Measurements from ENCODE around the gene GNLY. TPM values are rescaled to one million over a fixed set of nuclear protein-coding genes. Genes with fewer than 3 reads are reported as not detected.
A peak's percentile ranks its signal among the peaks of the same experiment; 100 is the strongest.
"Not testable (repeated sequence)": the region's sequence is repeated elsewhere in the genome, so short reads cannot be mapped to it uniquely, and the experiment has no call there.

GNLY gene
- total RNA-seq, 4 donors from 2014 or later: 3.6 to 36.1 (median 12.0) TPM

- H3K4me3 ChIP-seq: no peak overlapping the region
- no peak for DNase-seq
- no peaks in the 10 kb centered on the region for H3K9me3 ChIP-seq
- in situ Hi-C loops (cut with MboI; ENCODE audit: low sequenced_read_pairs in 4 of 4) (no loop called here), intact Hi-C loops (cut with DNase I; ENCODE audit: low total_unique reads) (no loop called here)
- no peak for TF ChIP-seq POLR2A (IDR thresholded peaks at IDR 0.05)
- TF ChIP-seq, protein P1, sequence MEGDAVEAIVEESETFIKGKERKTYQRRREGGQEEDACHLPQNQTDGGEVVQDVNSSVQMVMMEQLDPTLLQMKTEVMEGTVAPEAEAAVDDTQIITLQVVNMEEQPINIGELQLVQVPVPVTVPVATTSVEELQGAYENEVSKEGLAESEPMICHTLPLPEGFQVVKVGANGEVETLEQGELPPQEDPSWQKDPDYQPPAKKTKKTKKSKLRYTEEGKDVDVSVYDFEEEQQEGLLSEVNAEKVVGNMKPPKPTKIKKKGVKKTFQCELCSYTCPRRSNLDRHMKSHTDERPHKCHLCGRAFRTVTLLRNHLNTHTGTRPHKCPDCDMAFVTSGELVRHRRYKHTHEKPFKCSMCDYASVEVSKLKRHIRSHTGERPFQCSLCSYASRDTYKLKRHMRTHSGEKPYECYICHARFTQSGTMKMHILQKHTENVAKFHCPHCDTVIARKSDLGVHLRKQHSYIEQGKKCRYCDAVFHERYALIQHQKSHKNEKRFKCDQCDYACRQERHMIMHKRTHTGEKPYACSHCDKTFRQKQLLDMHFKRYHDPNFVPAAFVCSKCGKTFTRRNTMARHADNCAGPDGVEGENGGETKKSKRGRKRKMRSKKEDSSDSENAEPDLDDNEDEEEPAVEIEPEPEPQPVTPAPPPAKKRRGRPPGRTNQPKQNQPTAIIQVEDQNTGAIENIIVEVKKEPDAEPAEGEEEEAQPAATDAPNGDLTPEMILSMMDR (IDR thresholded peaks at IDR 0.05 in 4 of 5, conservative IDR thresholded peaks at IDR 0.05 in 1 of 5): no peak
- H3K27ac ChIP-seq: no peak overlapping the region
- peaks cover 4 to 7% of the 10 kb centered on the region in 2 donors for H3K4me1 ChIP-seq
- peaks cover 0 to 4% of the 10 kb centered on the region in 2 donors for H3K36me3 ChIP-seq
- no peaks in the 10 kb centered on the region for H3K27me3 ChIP-seq
- no peak for ATAC-seq
Observed at GRCh38 chr2:85659324-85659981, 34.7 kb upstream of the GNLY start.

GRCh38 chr2:85660301-85660700 is 33.9 kb upstream of the GNLY start:
- H3K4me3 ChIP-seq; intact Hi-C loops (cut with DNase I; ENCODE audit: low total_unique reads); in situ Hi-C loops (cut with MboI; ENCODE audit: low sequenced_read_pairs in 4 of 4); DNase-seq; ATAC-seq; H3K36me3 ChIP-seq; H3K4me1 ChIP-seq; H3K27me3 ChIP-seq; H3K9me3 ChIP-seq: not testable (repeated sequence)
- peak overlapping the region in 3 of 4 donors; percentile 55 to 65 (median 63) for H3K27ac ChIP-seq

GRCh38 chr2:85660725-85661124 is 33.4 kb upstream of the GNLY start:
- in situ Hi-C loops (cut with MboI; ENCODE audit: low sequenced_read_pairs in 4 of 4) (no loop called here), intact Hi-C loops (cut with DNase I; ENCODE audit: low total_unique reads) (no loop called here)
- no peak for TF ChIP-seq POLR2A (IDR thresholded peaks at IDR 0.05)
- TF ChIP-seq, protein P1 (IDR thresholded peaks at IDR 0.05 in 4 of 5, conservative IDR thresholded peaks at IDR 0.05 in 1 of 5): no peak
- ATAC-seq (no peak), DNase-seq (no peak)
- Histone ChIP-seq H3K4me3 (no peak overlapping the region), H3K9me3 (no peaks in the 10 kb centered on the region), H3K4me1 (peaks cover 4 to 7% of the 10 kb centered on the region in 2 donors), H3K27ac (peak overlapping the region; percentile 29 to 65 (median 59)), H3K27me3 (no peaks in the 10 kb centered on the region), H3K36me3 (peaks cover 0 to 2% of the 10 kb centered on the region in 2 donors)

GRCh38 chr2:85661139-85661858 is 32.9 kb upstream of the GNLY start:
- H3K4me3 ChIP-seq: no peak overlapping the region
- no peaks in the 10 kb centered on the region for H3K27me3 ChIP-seq
- no peak for DNase-seq
- H3K4me1 ChIP-seq: peaks cover 4 to 7% of the 10 kb centered on the region in 2 donors
- TF ChIP-seq, protein P1 (IDR thresholded peaks at IDR 0.05 in 4 of 5, conservative IDR thresholded peaks at IDR 0.05 in 1 of 5): no peak
- TF ChIP-seq POLR2A (IDR thresholded peaks at IDR 0.05): no peak
- H3K27ac ChIP-seq: peak overlapping the region; percentile 29 to 65 (median 59)
- in situ Hi-C loops (cut with MboI; ENCODE audit: low sequenced_read_pairs in 4 of 4): no loop called here
- H3K36me3 ChIP-seq: no peaks in the 10 kb centered on the region
- ATAC-seq: no peak
- intact Hi-C loops (cut with DNase I; ENCODE audit: low total_unique reads): no loop called here
- no peaks in the 10 kb centered on the region for H3K9me3 ChIP-seq

DNA sequence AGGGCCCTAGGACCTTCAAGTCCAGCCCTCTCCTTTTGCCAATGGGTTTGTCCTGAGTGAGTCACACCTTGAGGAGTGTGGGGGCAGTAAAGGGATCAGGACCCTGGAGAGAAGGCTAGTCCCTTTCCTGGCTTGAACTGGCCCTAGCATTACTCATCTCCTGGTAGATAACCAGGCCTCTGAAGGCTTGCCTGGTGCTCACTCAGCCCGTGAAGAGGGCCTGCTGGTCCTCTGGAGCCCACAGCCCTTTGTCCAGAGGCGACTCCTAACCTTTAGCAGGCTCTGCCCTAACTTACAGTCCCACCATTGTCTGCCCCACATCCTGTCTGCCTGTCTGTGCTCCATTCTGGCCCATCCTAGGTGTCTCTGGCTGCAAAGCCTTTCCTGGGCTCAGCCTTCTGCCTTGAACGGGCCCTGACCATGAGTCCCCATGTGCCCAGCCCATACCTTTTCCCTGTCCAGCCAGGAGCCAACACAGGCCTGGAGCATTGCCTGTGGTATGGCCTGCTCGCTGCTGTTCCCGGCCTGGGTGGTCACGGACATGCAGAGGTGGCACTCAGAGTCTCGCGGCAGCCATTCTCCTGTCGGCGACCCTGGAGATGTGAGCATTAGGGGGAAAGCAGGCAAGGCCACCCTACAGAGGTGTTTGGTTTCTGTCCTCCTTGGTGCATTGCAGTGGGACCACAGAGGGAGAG is 31.1 kb upstream of the GNLY start:
- Histone ChIP-seq H3K4me1 (peaks cover 4 to 7% of the 10 kb centered on the region in 2 donors), H3K36me3 (no peaks in the 10 kb centered on the region), H3K27me3 (no peaks in the 10 kb centered on the region), H3K27ac (peak overlapping the region in 3 of 4 donors; percentile 52 to 63 (median 63)), H3K4me3 (no peak overlapping the region), H3K9me3 (no peaks in the 10 kb centered on the region)
- ATAC-seq (peak; percentile 53 to 63), DNase-seq (peak in 1 of 2 donors; percentile 45)
- in situ Hi-C loops (cut with MboI; ENCODE audit: low sequenced_read_pairs in 4 of 4): no loop called here
- intact Hi-C loops (cut with DNase I; ENCODE audit: low total_unique reads): no loop called here
- no peak for TF ChIP-seq POLR2A (IDR thresholded peaks at IDR 0.05)
- TF ChIP-seq, protein P1 (IDR thresholded peaks at IDR 0.05 in 4 of 5, conservative IDR thresholded peaks at IDR 0.05 in 1 of 5): no peak

Data from gastrocnemius medialis (tissue), 4 donors.